ENCODE measurements around the gene AATF.

The AATF gene

GRCh38 chr17:37056622-37057021 is 107.9 kb downstream of the AATF start:
- Histone ChIP-seq H3K9me3 (ENCODE audit: control insufficient read depth, low read length) (no peaks in the 10 kb centered on the region), H3K9ac (ENCODE audit: low read length) (no peak overlapping the region), H3K36me3 (ENCODE audit: control insufficient read depth, insufficient read depth, low read length, severe bottlenecking) (peaks cover 23% of the 10 kb centered on the region), H3K4me3 (ENCODE audit: low read length) (no peak overlapping the region), H3K4me1 (ENCODE audit: control insufficient read depth, insufficient read depth, low read length) (no peaks in the 10 kb centered on the region), H3K27me3 (replicated peaks; ENCODE audit: control insufficient read depth, insufficient read depth, low read length) (no peaks in the 10 kb centered on the region)
- no peak for DNase-seq (ENCODE audit: low read depth)

DNA sequence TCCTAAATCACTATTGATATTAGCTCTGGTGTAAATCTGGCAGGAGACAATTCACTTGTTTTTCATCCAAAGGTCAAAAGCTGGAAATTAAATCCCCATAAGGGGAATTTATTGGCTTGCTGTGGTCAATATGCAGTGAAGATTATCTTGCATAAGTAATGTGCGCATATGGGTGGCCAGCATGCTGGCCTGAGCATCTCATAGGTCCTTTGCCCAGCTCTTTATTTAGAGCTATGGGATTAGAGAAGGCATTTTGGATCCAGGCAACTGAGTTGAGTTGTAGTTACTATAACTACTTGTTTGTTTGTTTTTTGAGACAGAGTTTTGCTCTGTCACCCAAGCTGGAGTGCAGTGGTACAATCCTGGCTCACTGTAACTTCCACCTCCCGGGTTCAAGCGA is 110.7 kb downstream of the AATF start:
- peaks cover 14% of the 10 kb centered on the region for H3K27me3 ChIP-seq (replicated peaks; ENCODE audit: control insufficient read depth, insufficient read depth, low read length)
- no peak for DNase-seq (ENCODE audit: low read depth)
- H3K9me3 ChIP-seq (ENCODE audit: control insufficient read depth, low read length): no peaks in the 10 kb centered on the region

DNA sequence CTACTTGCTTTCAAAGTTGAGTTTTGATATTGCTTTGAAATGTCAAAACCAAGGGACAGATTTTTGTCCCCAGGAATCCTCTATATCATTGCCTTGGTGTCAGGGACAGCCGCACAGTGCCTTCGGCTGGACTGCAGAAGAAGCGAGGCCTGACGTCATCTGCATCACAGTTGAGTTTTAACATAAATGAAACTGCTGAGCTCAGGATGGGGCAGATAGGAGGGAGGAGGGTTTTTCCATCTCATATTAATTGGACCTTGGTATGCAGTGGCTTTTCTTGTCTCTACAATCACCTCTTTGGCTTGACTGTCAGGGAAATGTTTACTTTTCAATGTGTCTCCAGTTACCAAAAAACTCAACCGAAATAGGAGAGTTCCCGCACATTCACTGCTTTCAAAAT is 111.3 kb downstream of the AATF start:
- DNase-seq (ENCODE audit: low read depth): no peak

More for the DNA sequence above, 110.7 kb downstream of the AATF start:
- Histone ChIP-seq H3K36me3 (ENCODE audit: control insufficient read depth, insufficient read depth, low read length, severe bottlenecking) (peaks cover 17% of the 10 kb centered on the region), H3K4me3 (ENCODE audit: low read length) (no peak overlapping the region), H3K4me1 (ENCODE audit: control insufficient read depth, insufficient read depth, low read length) (no peaks in the 10 kb centered on the region), H3K9ac (ENCODE audit: low read length) (no peak overlapping the region)

GRCh38 chr17:37060928-37061327 is 112.2 kb downstream of the AATF start:
- no peak for DNase-seq (ENCODE audit: low read depth)
- no peak overlapping the region for H3K4me3 ChIP-seq (ENCODE audit: low read length)
- no peak overlapping the region for H3K9ac ChIP-seq (ENCODE audit: low read length)
- H3K9me3 ChIP-seq (ENCODE audit: control insufficient read depth, low read length): no peaks in the 10 kb centered on the region
- no peaks in the 10 kb centered on the region for H3K4me1 ChIP-seq (ENCODE audit: control insufficient read depth, insufficient read depth, low read length)
- peaks cover 26% of the 10 kb centered on the region for H3K27me3 ChIP-seq (replicated peaks; ENCODE audit: control insufficient read depth, insufficient read depth, low read length)
- peaks cover 8% of the 10 kb centered on the region for H3K36me3 ChIP-seq (ENCODE audit: control insufficient read depth, insufficient read depth, low read length, severe bottlenecking)

More for the DNA sequence above, 111.3 kb downstream of the AATF start:
- Histone ChIP-seq H3K9ac (ENCODE audit: low read length) (no peak overlapping the region), H3K4me1 (ENCODE audit: control insufficient read depth, insufficient read depth, low read length) (no peaks in the 10 kb centered on the region), H3K9me3 (ENCODE audit: control insufficient read depth, low read length) (no peaks in the 10 kb centered on the region), H3K27me3 (replicated peaks; ENCODE audit: control insufficient read depth, insufficient read depth, low read length) (peaks cover 20% of the 10 kb centered on the region), H3K36me3 (ENCODE audit: control insufficient read depth, insufficient read depth, low read length, severe bottlenecking) (peaks cover 13% of the 10 kb centered on the region), H3K4me3 (ENCODE audit: low read length) (no peak overlapping the region)

DNA sequence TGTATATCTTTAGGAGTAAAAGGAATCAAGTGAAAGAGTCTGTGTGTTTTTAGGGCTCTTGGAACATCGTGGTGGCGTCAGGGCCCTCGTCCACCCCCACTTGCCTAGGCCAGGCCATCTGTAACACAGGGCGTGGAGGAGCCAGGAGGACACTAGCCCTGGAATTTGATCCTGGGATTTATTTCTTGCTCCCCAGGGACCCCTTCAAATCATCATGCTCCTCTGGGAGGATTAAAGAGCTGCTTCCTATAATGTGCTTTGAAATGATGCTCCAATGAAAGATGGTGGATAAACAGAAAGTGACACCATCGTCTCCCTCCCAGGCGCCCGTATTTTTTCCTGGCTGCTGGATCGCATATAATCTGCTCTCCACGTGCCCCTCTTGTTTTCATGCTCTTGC is 113.3 kb downstream of the AATF start:
- no peak overlapping the region for H3K4me3 ChIP-seq (ENCODE audit: low read length)
- peaks cover 2% of the 10 kb centered on the region for H3K36me3 ChIP-seq (ENCODE audit: control insufficient read depth, insufficient read depth, low read length, severe bottlenecking)
- no peak for DNase-seq (ENCODE audit: low read depth)
- peaks cover 37% of the 10 kb centered on the region for H3K27me3 ChIP-seq (replicated peaks; ENCODE audit: control insufficient read depth, insufficient read depth, low read length)
- no peak overlapping the region for H3K9ac ChIP-seq (ENCODE audit: low read length)
- no peaks in the 10 kb centered on the region for H3K9me3 ChIP-seq (ENCODE audit: control insufficient read depth, low read length)
- H3K4me1 ChIP-seq (ENCODE audit: control insufficient read depth, insufficient read depth, low read length): no peaks in the 10 kb centered on the region

DNA sequence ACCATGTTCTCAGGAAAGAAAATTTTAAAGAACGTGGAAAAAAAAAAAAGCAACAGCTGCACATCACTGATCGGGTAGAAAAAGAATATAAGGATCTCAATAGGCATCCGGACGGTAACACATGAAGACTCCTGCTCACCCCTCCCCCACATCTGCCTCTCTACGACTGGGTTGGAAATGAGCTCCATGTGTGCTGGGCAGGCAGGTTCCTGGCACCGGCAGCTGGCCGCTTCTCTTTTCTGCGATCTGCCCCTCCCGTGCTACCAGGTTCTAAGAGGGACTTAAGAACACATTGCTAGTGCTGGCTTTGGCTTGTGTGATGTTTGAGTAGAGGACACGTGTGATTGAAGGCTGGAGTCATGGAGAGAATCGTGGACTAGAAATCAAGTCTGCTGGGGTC is 115.5 kb downstream of the AATF start:
- Histone ChIP-seq H3K27me3 (replicated peaks; ENCODE audit: control insufficient read depth, insufficient read depth, low read length) (peaks cover 54% of the 10 kb centered on the region), H3K36me3 (ENCODE audit: control insufficient read depth, insufficient read depth, low read length, severe bottlenecking) (no peaks in the 10 kb centered on the region), H3K9me3 (ENCODE audit: control insufficient read depth, low read length) (no peaks in the 10 kb centered on the region), H3K4me1 (ENCODE audit: control insufficient read depth, insufficient read depth, low read length) (peaks cover 7% of the 10 kb centered on the region), H3K9ac (ENCODE audit: low read length) (no peak overlapping the region), H3K4me3 (ENCODE audit: low read length) (no peak overlapping the region)
- no peak for DNase-seq (ENCODE audit: low read depth)

DNA sequence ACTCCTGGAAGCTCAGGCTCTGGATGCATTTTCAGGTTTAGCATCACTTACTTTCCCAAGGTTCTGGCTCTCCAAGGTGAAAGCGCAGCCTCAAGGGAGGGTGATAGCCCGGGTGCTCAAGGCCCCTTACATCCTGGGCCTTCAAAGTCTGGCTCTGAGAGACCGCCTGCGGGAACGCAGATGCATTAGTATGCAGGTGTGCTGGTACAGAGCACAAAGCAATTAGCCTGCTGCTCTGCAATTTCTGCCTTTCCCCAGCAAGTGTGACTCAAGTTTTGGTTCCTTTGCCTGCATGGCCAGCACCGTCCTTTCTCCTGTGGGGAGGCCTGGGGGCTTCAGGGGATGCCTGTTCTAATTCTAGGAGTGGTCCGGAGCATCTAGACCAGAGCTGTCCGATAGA is 116.2 kb downstream of the AATF start:
- no peak overlapping the region for H3K4me3 ChIP-seq (ENCODE audit: low read length)
- no peak for DNase-seq (ENCODE audit: low read depth)
- peaks cover 7% of the 10 kb centered on the region for H3K4me1 ChIP-seq (ENCODE audit: control insufficient read depth, insufficient read depth, low read length)
- H3K36me3 ChIP-seq (ENCODE audit: control insufficient read depth, insufficient read depth, low read length, severe bottlenecking): no peaks in the 10 kb centered on the region
- peaks cover 58% of the 10 kb centered on the region for H3K27me3 ChIP-seq (replicated peaks; ENCODE audit: control insufficient read depth, insufficient read depth, low read length)
- no peak overlapping the region for H3K9ac ChIP-seq (ENCODE audit: low read length)
- no peaks in the 10 kb centered on the region for H3K9me3 ChIP-seq (ENCODE audit: control insufficient read depth, low read length)

DNA sequence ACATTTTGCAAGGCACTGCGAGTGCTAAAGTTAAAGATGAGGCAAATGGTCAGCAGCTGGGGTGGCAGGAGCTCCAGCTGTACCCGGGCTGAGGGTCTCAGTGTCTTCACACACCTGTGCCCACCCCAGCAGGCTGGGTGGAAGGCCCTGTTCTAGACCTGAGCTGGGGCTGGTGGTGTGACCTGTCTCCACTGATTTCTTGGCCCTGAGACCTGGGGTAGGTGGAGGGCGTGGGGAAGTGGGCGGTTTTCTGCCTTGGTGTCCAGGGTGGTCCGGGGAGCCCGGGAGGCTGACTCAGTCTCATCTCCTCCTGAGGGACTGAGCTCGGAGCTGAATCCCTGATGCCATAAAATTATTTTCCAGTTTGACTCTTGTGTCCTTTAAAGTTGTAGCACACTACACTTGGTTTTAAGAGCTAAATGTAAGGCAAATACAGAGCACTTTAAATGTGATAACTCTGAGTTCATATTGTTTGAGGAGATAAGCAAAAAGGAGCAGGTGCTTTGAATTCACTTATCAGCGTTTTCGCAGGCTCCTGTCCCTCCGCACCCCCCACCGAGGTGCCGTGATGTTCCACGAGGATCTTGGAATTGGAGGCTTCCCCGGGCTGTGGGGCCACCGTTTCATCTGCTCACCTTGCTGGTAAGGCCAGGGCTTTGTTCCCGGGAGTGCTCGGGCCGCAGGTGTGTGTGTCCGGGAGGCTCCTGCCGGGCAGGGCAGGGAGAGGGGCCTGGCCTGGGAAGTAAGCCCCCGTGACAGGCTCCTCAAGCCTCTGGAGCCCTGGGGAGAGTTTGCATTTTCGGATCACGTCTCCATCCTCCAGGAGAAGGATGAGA is 117.0 kb downstream of the AATF start:
- Histone ChIP-seq H3K9me3 (ENCODE audit: control insufficient read depth, low read length) (no peaks in the 10 kb centered on the region), H3K36me3 (ENCODE audit: control insufficient read depth, insufficient read depth, low read length, severe bottlenecking) (no peaks in the 10 kb centered on the region), H3K4me1 (ENCODE audit: control insufficient read depth, insufficient read depth, low read length) (peaks cover 7% of the 10 kb centered on the region), H3K27me3 (replicated peaks; ENCODE audit: control insufficient read depth, insufficient read depth, low read length) (peaks cover 58% of the 10 kb centered on the region), H3K9ac (ENCODE audit: low read length) (no peak overlapping the region), H3K4me3 (ENCODE audit: low read length) (no peak overlapping the region)
- no peak for DNase-seq (ENCODE audit: low read depth)

- Histone ChIP-seq H3K9me3 (ENCODE audit: control insufficient read depth, low read length) (no peaks in the 10 kb centered on the region), H3K36me3 (ENCODE audit: control insufficient read depth, insufficient read depth, low read length, severe bottlenecking) (no peaks in the 10 kb centered on the region), H3K4me1 (ENCODE audit: control insufficient read depth, insufficient read depth, low read length) (peaks cover 7% of the 10 kb centered on the region), H3K4me3 (ENCODE audit: low read length) (no peak overlapping the region), H3K27me3 (replicated peaks; ENCODE audit: control insufficient read depth, insufficient read depth, low read length) (peaks cover 58% of the 10 kb centered on the region), H3K9ac (ENCODE audit: low read length) (no peak overlapping the region)
- DNase-seq (ENCODE audit: low read depth): no peak
Measured at GRCh38 chr17:37066322-37067255, 117.8 kb downstream of the AATF start.

GRCh38 chr17:37067555-37068111 is 118.9 kb downstream of the AATF start:
- Histone ChIP-seq H3K9ac (ENCODE audit: low read length) (no peak overlapping the region), H3K36me3 (ENCODE audit: control insufficient read depth, insufficient read depth, low read length, severe bottlenecking) (no peaks in the 10 kb centered on the region), H3K4me3 (ENCODE audit: low read length) (no peak overlapping the region), H3K9me3 (ENCODE audit: control insufficient read depth, low read length) (no peaks in the 10 kb centered on the region), H3K27me3 (replicated peaks; ENCODE audit: control insufficient read depth, insufficient read depth, low read length) (peaks cover 53% of the 10 kb centered on the region), H3K4me1 (ENCODE audit: control insufficient read depth, insufficient read depth, low read length) (peaks cover 7% of the 10 kb centered on the region)
- peak; percentile 86 for DNase-seq (ENCODE audit: low read depth)

DNA sequence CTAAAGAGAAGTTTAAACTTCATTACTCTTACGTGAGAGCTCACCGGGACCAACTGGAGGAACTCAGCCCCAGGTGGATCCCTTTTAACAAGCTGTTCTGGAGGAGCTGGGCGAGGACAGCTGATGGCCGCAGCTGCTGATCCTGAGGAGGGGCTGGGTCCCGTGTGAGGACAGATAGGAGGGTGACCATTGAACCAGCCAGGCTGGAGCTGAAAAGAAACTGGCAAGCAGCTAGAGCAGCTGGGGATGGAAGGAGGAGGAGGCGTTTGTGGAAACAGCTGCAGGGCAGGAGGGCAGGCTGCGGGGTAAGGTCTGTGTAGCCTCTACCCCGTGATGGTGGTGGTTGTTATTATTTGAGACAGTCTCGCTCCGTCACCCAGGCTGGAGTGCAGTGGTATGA is 119.5 kb downstream of the AATF start:
- Histone ChIP-seq H3K36me3 (ENCODE audit: control insufficient read depth, insufficient read depth, low read length, severe bottlenecking) (no peaks in the 10 kb centered on the region), H3K4me1 (ENCODE audit: control insufficient read depth, insufficient read depth, low read length) (peaks cover 7% of the 10 kb centered on the region), H3K27me3 (replicated peaks; ENCODE audit: control insufficient read depth, insufficient read depth, low read length) (peaks cover 48% of the 10 kb centered on the region), H3K9ac (ENCODE audit: low read length) (no peak overlapping the region), H3K9me3 (ENCODE audit: control insufficient read depth, low read length) (no peaks in the 10 kb centered on the region), H3K4me3 (ENCODE audit: low read length) (no peak overlapping the region)
- no peak for DNase-seq (ENCODE audit: low read depth)

Measured in adipocyte (in vitro differentiated cells).